Measurements from ENCODE around the gene TREM2.
"Not testable (repeated sequence)": the region's sequence is repeated elsewhere in the genome, so short reads cannot be mapped to it uniquely, and the experiment has no call there.

TREM2 gene

DNA sequence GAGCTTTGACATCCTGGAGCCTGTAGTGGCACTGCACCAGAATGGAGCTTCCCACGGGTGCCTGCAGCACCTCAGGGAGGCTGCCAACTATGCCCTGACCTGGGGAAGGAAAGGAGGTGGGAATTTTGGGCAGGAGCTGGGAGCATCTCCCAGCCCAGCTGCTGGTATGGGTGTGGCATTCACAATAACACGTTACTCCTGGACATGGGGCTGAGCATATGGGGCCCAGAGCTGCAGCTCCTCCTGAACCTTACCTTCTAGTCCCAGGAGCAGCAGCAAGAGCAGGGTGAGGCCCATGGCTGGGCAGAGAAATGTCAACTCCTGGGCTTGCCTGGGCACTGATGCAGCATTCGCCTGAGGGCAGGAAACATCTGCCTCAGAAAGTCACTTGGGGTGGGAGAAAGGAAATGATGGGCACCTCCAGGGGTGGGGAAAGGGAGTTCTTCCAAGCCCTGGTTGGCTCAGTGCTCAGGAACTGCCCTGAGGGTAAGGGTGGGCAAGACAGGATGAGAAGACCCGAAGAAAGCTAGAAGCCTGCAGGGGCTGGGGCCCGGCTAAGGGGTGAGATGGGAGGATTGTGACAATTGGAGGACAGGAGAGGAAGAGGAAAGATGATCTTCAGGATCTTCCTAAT lies 8.8 kb downstream of the TREM2 start, which contains the start of gene TREML1:
Gene TREML1, minus strand, starts transcription at position 356 of the 634 bp plus-strand sequence. Its CDS starts 59 bp downstream, at position 297.
- no peak for DNase-seq (ENCODE audit: low spot score)

- no peak for DNase-seq (ENCODE audit: low spot score)
Observed at GRCh38 chr6:41153451-41153850, 9.5 kb downstream of the TREM2 start.

- no peak for DNase-seq (ENCODE audit: low spot score)
Observed at GRCh38 chr6:41150671-41151070, 12.2 kb downstream of the TREM2 start.

GRCh38 chr6:41147917-41148316 lies 15.0 kb downstream of the TREM2 start:
- DNase-seq (ENCODE audit: low spot score), result no peak

GRCh38 chr6:41136911-41137310 lies 26.0 kb downstream of the TREM2 start:
- no peak for DNase-seq (ENCODE audit: low spot score)

- no peak for DNase-seq (ENCODE audit: low spot score)
Observed at GRCh38 chr6:41135062-41135832, 27.7 kb downstream of the TREM2 start.

DNA sequence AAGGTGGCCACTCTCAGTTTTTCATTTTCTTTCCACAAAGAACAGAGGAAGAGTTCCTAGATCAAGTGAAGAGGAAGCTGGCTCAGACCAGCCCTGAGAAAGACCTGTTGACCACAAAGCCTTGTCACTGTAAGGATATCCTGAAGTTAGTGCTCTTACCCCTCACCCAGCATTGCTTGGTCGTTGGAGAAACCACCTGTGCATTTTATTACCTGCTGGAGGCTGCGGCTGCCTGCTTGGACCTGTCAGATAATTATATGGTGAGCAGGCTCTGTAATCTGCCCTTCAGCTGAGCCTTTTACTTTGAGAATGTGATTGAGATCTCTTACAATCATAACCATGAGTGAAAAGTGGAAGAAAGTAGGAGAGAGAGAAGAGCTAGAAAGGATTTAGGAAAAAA lies 30.7 kb downstream of the TREM2 start:
- DNase-seq (ENCODE audit: low spot score), result no peak

DNA sequence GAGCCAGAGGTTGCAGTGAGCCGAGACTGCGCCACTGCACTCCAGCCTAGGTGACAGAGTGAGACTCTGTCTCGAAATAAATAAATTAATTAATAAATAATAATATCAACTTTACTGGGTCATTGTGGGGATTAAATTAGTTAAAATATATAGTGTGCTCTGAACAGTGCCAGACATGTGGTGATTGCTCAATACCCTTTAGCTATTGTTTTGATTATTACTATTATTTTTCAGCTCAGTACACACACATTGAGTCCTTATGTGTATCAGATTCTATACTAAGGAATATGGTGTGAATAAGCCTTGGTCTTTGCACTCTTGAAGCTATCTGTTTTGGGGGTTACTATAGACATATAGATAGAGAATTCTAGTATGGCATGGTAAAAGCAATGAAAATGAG lies 37.6 kb downstream of the TREM2 start:
- no peak for DNase-seq (ENCODE audit: low spot score)

DNA sequence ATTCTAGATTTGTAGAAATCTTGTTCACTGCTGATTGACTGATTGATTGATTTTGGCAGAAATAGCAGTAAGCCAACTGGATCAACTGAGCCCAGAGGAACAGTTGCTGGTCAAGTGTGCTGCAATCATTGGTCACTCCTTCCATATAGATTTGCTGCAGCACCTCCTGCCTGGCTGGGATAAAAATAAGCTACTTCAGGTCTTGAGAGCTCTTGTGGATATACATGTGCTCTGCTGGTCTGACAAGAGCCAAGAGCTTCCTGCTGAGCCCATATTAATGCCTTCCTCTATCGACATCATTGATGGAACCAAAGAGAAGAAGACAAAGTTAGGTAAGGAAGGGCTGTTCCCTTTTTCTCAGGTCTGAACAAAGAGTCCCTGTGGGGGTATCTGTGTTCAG lies 40.0 kb downstream of the TREM2 start:
- no peak for DNase-seq (ENCODE audit: low spot score)

- no peak for DNase-seq (ENCODE audit: low spot score)
Observed at GRCh38 chr6:41122373-41122772, 40.5 kb downstream of the TREM2 start.

DNA sequence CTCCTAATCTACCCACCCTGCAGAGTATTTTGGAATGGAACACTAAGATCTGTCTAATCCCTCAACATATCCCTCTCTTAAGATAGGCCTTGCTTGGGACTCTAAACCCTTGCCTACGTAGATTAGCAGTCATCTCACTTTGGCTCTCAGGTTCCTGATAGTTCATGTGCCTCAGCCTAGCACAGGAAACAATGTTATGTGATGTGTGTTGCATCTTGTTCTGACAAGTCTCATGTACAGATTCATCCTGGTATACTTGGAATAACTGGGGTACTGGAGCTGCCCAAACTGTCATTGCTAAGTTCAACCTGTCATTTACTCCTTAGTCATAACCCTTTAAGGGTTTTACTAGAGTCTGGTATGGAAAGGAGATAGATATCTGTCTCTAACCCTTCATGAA lies 42.9 kb downstream of the TREM2 start:
- DNase-seq (ENCODE audit: low spot score), result no peak

GRCh38 chr6:41119508-41119907 lies 43.4 kb downstream of the TREM2 start:
- no peak for DNase-seq (ENCODE audit: low spot score)

DNA sequence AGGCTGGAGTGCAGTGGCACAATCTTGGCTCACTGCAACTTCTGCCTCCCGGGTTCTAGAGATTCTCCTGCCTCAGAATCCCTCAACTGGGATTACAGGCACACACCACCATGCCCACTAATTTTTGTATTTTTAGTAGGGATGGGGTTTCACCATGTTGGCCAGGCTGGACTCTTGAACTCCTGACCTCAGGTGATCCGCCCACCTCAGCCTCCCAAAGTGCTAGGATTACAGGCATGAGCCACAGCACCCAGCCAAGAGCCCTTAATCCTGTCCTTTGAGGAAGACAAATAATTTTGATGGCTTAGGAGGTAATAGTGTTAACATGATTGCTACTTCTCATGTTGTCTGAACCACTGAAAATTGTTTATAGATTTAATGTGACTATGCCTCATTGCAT lies 47.9 kb downstream of the TREM2 start:
- DNase-seq (ENCODE audit: low spot score), result not testable (repeated sequence)

DNA sequence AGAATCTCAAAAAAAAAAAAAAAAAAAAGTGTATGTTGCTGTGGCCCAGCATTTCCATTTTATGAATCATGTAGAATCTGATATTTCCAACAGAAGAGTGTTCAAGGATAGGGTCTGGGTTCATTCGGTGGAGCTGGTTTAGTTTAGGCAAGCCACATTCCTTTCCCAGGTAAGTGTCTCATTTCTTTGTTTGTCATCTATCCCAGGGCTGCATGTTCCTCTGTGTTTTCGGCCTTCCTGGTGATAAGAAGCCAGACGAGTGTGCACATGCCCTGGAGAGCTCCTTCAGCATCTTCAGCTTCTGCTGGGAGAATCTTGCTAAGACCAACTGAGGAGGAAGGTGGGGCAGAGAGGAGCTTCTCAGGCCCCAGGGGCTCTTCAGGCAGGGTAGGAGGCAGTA lies 51.9 kb downstream of the TREM2 start:
- no peak for DNase-seq (ENCODE audit: low spot score)

Data from hepatic stellate cell (primary cell).